HG02763 (cell line): ENCODE results near the gene NUDT7.

Experiments used
- ATAC-seq: cut with Tn5 transposase; IDR thresholded peaks from one replicate; pipeline ENCODE4 v1.9.1; 2021; ENCODE audit warnings: mild to moderate bottlenecking, moderate library complexity; ENCODE audit not compliant: unreplicated experiment

The NUDT7 gene

GRCh38 chr16:77723108-77723514 lies 797 bp downstream of the NUDT7 start:
- peak; percentile 1 for ATAC-seq

GRCh38 chr16:77724174-77724573 lies 1.9 kb downstream of the NUDT7 start:
- no peak for ATAC-seq

GRCh38 chr16:77729951-77730350 lies 7.6 kb downstream of the NUDT7 start:
- ATAC-seq = no peak

- ATAC-seq = no peak
Measured at GRCh38 chr16:77732241-77732946, 10.1 kb downstream of the NUDT7 start.

- ATAC-seq = no peak
Measured at GRCh38 chr16:77736879-77737278, 14.6 kb downstream of the NUDT7 start.

GRCh38 chr16:77738706-77739558 lies 16.6 kb downstream of the NUDT7 start:
- ATAC-seq = no peak

GRCh38 chr16:77739559-77739892 lies 17.2 kb downstream of the NUDT7 start:
- no peak for ATAC-seq

- ATAC-seq = no peak
Measured at GRCh38 chr16:77744141-77744540, 21.8 kb downstream of the NUDT7 start.

- ATAC-seq = no peak
Measured at GRCh38 chr16:77745972-77746371, 23.7 kb downstream of the NUDT7 start.

- no peak for ATAC-seq
Measured at GRCh38 chr16:77748421-77749005, 26.2 kb downstream of the NUDT7 start.

- no peak for ATAC-seq
Measured at GRCh38 chr16:77749415-77749814, 27.1 kb downstream of the NUDT7 start.

GRCh38 chr16:77758046-77758445 lies 35.7 kb downstream of the NUDT7 start:
- no peak for ATAC-seq

GRCh38 chr16:77758508-77758907 lies 36.2 kb downstream of the NUDT7 start:
- no peak for ATAC-seq

- ATAC-seq = no peak
Measured at GRCh38 chr16:77759201-77759600, 36.9 kb downstream of the NUDT7 start.

- ATAC-seq = no peak
Measured at GRCh38 chr16:77759821-77760220, 37.5 kb downstream of the NUDT7 start.

- no peak for ATAC-seq
Measured at GRCh38 chr16:77760800-77761199, 38.5 kb downstream of the NUDT7 start.

GRCh38 chr16:77761204-77761603 lies 38.9 kb downstream of the NUDT7 start:
- no peak for ATAC-seq

GRCh38 chr16:77762262-77762661 lies 39.9 kb downstream of the NUDT7 start:
- no peak for ATAC-seq

- ATAC-seq = no peak
Measured at GRCh38 chr16:77763994-77764393, 41.7 kb downstream of the NUDT7 start.

GRCh38 chr16:77767211-77767610 lies 44.9 kb downstream of the NUDT7 start:
- ATAC-seq = no peak

GRCh38 chr16:77767826-77768225 lies 45.5 kb downstream of the NUDT7 start:
- ATAC-seq = no peak
